Tibial artery (tissue), 4 donors: ENCODE data around the gene SKIDA1.
A peak's percentile ranks its signal among the peaks of the same experiment; 100 is the strongest.

Experiments used
- DNase-seq, 2 donors: peaks; one replicate each; pipeline ENCODE4 v3.0.0-alpha.2; 2019
- H3K27ac ChIP-seq, 2 donors: fragments of 200-600 bp; sonication (generic) in 1 of 2; 1 replicate in 1 of 2; 2 replicates in 1 of 2; pipeline ENCODE4 v1.5.1; 2018 to 2019; ENCODE audit warnings: mild to moderate bottlenecking in 1 of 2
- H3K27me3 ChIP-seq, 2 donors: fragments of 200-600 bp; sonication (generic) in 1 of 2; one replicate each; pipeline versions ENCODE4 v1.5.1 to v1.6.0; 2016 to 2019
- H3K36me3 ChIP-seq, 3 donors: fragments of 200-600 bp; sonication (generic) in 2 of 3; one replicate each; pipeline ENCODE4 v1.5.1; 2016 to 2019; ENCODE audit warnings: mild to moderate bottlenecking in 2 of 3
- H3K4me1 ChIP-seq, 4 donors: fragments of 200-600 bp; sonication (generic) in 2 of 4; 1 replicate in 3 of 4; 2 replicates in 1 of 4; pipeline ENCODE4 v1.5.1; 2016 to 2019
- H3K4me3 ChIP-seq, 2 donors: fragments of 200-600 bp; sonication (generic) in 1 of 2; 1 replicate in 1 of 2; 2 replicates in 1 of 2; pipeline ENCODE4 v1.5.1; 2018 to 2019; ENCODE audit warnings: mild to moderate bottlenecking in 2 of 2
- H3K9me3 ChIP-seq, 3 donors: fragments of 200-600 bp; sonication (generic) in 1 of 3; one replicate each; pipeline ENCODE4 v1.5.1; 2016 to 2019
- CTCF ChIP-seq, 2 experiments: fragments of 200-600 bp in 1 of 2; fragments of 450-650 bp in 1 of 2; IDR thresholded peaks; one replicate each; pipeline ENCODE4 v1.5.1; 2017 to 2019; ENCODE audit warnings: antibody characterized with exemption in 2 of 2, mild to moderate bottlenecking in 1 of 2, moderate library complexity in 1 of 2
- intact Hi-C: fragments of 100-400 bp; cut with DNase I; formaldehyde crosslinking; loops from one replicate; pipeline ENCODE4 v1.15.0; 2023; ENCODE audit warnings: low total_unique reads

Gene SKIDA1

GRCh38 chr10:21509341-21510240 lies 15.9 kb downstream of the SKIDA1 start:
- Histone ChIP-seq H3K4me1 (peaks cover 0 to 6% (median 5%) of the 10 kb centered on the region in 4 donors), H3K27me3 (peaks cover 0 to 51% of the 10 kb centered on the region in 2 donors), H3K9me3 (no peaks in the 10 kb centered on the region), H3K4me3 (peak overlapping the region; percentile 40 to 49), H3K36me3 (no peaks in the 10 kb centered on the region), H3K27ac (peak overlapping the region; percentile 5 to 8)
- intact Hi-C loops: loop anchor here (10.0 kb wide), 2 partner anchors 735 to 925 kb away; no protein-coding TSS in a partner anchor
- no peak for TF ChIP-seq CTCF (IDR thresholded peaks at IDR 0.05)
- DNase-seq: no peak

GRCh38 chr10:21508706-21509331 lies 16.7 kb downstream of the SKIDA1 start:
- no peak for DNase-seq
- Histone ChIP-seq H3K27me3 (peaks cover 0 to 44% of the 10 kb centered on the region in 2 donors), H3K27ac (no peak overlapping the region), H3K4me1 (peaks cover 0 to 6% (median 5%) of the 10 kb centered on the region in 4 donors), H3K9me3 (no peaks in the 10 kb centered on the region), H3K4me3 (no peak overlapping the region), H3K36me3 (no peaks in the 10 kb centered on the region)
- intact Hi-C loops: no loop called here
- TF ChIP-seq CTCF (IDR thresholded peaks at IDR 0.05): no peak

- Histone ChIP-seq H3K4me1 (peaks cover 0 to 6% (median 5%) of the 10 kb centered on the region in 4 donors), H3K4me3 (no peak overlapping the region), H3K27ac (no peak overlapping the region), H3K27me3 (peaks cover 0 to 30% of the 10 kb centered on the region in 2 donors), H3K36me3 (no peaks in the 10 kb centered on the region), H3K9me3 (no peaks in the 10 kb centered on the region)
- DNase-seq: no peak
- intact Hi-C loops: no loop called here
- no peak for TF ChIP-seq CTCF (IDR thresholded peaks at IDR 0.05)
These were observed 18.3 kb downstream of the SKIDA1 start for GRCh38 chr10:21507150-21507549.

- Histone ChIP-seq H3K36me3 (no peaks in the 10 kb centered on the region), H3K9me3 (no peaks in the 10 kb centered on the region), H3K4me3 (no peak overlapping the region), H3K27me3 (peaks cover 0 to 22% of the 10 kb centered on the region in 2 donors), H3K27ac (no peak overlapping the region), H3K4me1 (peaks cover 0 to 6% (median 5%) of the 10 kb centered on the region in 4 donors)
- TF ChIP-seq CTCF (IDR thresholded peaks at IDR 0.05): no peak
- no peak for DNase-seq
- intact Hi-C loops: no loop called here
These were observed 19.1 kb downstream of the SKIDA1 start for GRCh38 chr10:21506351-21506750.

DNA sequence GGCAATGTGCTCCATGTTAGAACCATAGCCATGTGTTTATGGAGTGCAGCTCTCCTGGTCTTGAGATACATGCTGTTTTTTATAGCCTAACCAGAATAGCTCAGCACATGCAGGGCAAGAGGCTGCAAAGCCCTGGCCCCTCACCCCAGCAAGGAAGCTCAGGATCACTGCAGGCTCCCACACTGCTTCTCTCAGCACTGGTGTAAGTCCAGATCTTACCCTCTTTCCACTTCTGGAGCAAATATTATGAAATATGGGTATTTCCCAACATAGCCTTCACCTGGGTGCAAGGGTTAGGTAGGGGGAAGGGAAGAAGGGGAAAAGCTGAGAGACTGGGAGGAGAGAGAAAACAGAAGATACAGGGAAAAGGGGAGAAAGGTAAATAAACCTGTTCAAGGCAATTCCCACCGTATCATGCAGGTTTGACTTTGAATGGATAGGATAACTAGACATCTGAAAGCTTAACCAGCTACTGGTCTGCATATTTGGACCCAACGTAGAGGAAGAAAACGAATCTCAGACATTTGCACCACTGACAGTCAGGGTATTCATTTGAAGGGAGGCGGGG lies 19.7 kb downstream of the SKIDA1 start:
- no peak for TF ChIP-seq CTCF (IDR thresholded peaks at IDR 0.05)
- no peak overlapping the region for H3K4me3 ChIP-seq
- no peak for DNase-seq
- peaks cover 0 to 6% (median 5%) of the 10 kb centered on the region in 4 donors for H3K4me1 ChIP-seq
- no peak overlapping the region for H3K27ac ChIP-seq
- no peaks in the 10 kb centered on the region for H3K36me3 ChIP-seq
- H3K9me3 ChIP-seq: no peaks in the 10 kb centered on the region
- intact Hi-C loops: no loop called here
- H3K27me3 ChIP-seq: peaks cover 0 to 24% of the 10 kb centered on the region in 2 donors
